Stimulated activated effector memory CD8-positive, alpha-beta T cell treated with anti-CD3 and anti-CD28 coated beads, Interleukin-12 subunit alpha, Interleukin-12 subunit beta, amount 100 ng/mL, for 72 hours (primary cell): ENCODE data around the gene HOTAIR.

Source experiments
- ATAC-seq: fragments of 150-1000 bp; cut with Tn5 transposase; 2 replicates; pipeline ENCODE4 v1.10.0; 2021
- DNase-seq, 2 donors: peaks; one replicate each; pipeline ENCODE4 v3.0.0; 2021 to 2022; ENCODE audit warnings: low spot score in 2 of 2
- H3K27ac Mint-ChIP-seq: one replicate; pipeline ENCODE4 v1.8.0; 2022; ENCODE audit warnings: mild to moderate bottlenecking, mixed read lengths
- H3K36me3 Mint-ChIP-seq: one replicate; pipeline ENCODE4 v1.8.0; 2022; ENCODE audit warnings: mild to moderate bottlenecking, mixed read lengths
- H3K4me1 Mint-ChIP-seq: one replicate; pipeline ENCODE4 v1.8.0; 2022; ENCODE audit warnings: mixed read lengths
- H3K4me3 Mint-ChIP-seq: one replicate; pipeline ENCODE4 v1.8.0; 2022; ENCODE audit warnings: mild to moderate bottlenecking, mixed read lengths
- H3K9me3 Mint-ChIP-seq: one replicate; pipeline ENCODE4 v1.8.0; 2022; ENCODE audit warnings: mixed read lengths

The HOTAIR gene

DNA sequence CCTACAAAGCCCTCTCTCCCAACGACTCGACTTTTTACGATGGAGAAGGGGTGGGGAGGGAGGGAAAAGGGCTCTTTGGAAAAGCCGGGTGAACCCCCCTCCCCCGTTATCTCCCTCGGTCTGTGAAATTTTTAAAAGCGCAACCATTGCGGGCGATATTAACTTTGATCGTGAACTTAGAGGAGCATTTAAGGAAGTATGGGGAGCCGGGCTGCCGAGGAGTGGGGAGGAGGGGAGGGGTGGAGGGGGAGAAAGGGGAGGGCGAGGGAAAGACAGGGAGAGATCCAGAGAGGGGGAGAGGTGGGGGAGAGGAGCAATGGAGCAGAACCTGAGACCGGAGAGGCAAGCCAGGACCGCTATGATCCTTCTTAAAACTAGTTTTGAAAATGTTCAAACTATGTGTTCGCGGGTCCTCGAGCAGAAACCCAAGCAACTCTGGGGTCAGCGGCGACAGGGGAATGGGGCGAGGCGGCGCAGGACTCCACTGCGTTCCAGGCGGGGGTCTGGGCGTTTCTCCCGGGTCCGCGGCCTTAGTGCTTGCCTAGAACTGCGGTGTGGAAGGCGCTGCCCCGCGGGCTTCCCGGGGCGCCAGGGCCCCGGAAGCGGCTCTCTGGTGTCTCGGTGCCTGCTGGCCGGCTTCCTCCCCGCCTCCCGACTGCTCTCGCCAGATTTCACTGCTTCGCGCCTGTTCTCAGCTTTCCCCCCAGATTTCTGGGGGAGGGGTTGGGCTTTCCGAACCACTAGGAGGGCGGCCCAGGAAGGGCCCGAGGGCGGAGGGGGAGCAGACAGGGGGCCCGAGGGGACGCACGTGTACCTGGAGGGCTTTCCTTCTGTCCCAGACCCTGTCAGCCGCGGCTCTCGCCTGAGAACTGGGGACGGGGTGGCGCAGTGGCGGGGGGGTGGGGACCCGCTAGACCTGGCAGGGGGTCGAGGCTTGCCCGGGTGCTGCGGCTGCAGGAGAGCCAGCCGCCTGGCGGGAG is at the start of gene HOTAIR:
Gene HOTAIR, minus strand, starts transcription at position 871 of the 980 bp plus-strand sequence.
- Mint-ChIP-seq H3K4me1 (peaks cover 32% of the 10 kb centered on the region), H3K4me3 (peak within 1 kb of the TSS; percentile 67), H3K9me3 (no peaks in the 10 kb centered on the region), H3K27ac (no peak within 1 kb of the TSS), H3K36me3 (no peaks in the 10 kb centered on the region)
- ATAC-seq = peak; percentile 74
- DNase-seq = no peak

DNA sequence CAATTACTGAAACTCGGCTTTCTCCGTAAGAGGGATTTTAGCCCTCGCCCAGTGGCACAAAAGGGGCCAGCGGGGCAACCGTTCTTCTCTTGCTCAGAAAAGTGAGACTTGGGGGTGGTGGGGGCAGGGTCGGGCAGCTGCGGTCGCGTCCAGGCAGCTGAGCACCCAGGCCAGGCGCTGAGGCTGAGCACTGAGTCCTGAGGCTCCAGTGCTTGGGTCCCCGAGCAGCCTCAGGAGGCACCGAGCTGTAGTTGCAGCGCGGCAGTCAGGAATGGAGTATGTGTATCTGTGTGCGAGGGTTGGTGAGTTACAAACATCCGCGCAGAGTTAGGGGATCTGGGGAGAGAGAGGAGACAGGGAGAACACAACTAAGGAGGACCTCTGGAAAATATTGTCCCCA is 49.4 kb upstream of the HOTAIR start:
- no peaks in the 10 kb centered on the region for H3K9me3 Mint-ChIP-seq
- H3K4me1 Mint-ChIP-seq = peaks cover 24% of the 10 kb centered on the region
- peaks cover 6% of the 10 kb centered on the region for H3K36me3 Mint-ChIP-seq
- no peak for DNase-seq
- H3K27ac Mint-ChIP-seq = no peak overlapping the region
- no peak for ATAC-seq
- H3K4me3 Mint-ChIP-seq = no peak overlapping the region

GRCh38 chr12:54022960-54023884 is 48.5 kb upstream of the HOTAIR start:
- Mint-ChIP-seq H3K36me3 (peaks cover 6% of the 10 kb centered on the region), H3K27ac (no peak overlapping the region), H3K4me3 (no peak overlapping the region), H3K9me3 (no peaks in the 10 kb centered on the region), H3K4me1 (peaks cover 25% of the 10 kb centered on the region)
- ATAC-seq (no peak), DNase-seq (no peak)

DNA sequence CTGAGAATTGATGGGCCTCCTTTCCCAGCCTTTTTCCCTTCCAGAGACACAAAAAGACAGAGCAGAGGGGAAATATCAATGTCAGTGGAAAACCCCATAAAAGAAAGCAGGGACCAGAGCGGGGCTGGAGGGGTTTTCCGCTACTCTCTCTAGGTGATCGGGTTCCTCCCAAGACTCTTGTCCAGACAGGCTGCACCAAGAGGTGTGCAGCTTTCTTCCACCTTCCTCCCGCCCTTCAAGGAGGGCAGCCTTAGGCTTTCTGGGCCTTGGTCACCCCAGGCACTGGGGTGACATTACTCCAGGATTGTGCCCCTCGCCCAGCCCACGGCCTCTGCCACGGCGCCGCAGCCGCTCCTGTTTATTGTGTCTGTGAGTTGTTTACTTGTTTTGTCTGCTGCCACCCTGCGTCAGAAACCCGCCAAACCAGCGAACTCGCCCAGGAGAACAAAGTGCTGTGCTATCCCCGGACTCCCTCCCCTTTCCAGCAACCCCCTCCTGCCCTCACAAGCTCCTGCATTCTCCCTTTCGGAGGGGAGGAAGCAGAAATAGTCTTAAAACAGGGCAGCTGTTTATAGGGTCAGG is 46.8 kb upstream of the HOTAIR start:
- Mint-ChIP-seq H3K9me3 (no peaks in the 10 kb centered on the region), H3K27ac (no peak overlapping the region), H3K36me3 (no peaks in the 10 kb centered on the region), H3K4me3 (no peak overlapping the region), H3K4me1 (peaks cover 33% of the 10 kb centered on the region)
- DNase-seq (no peak), ATAC-seq (no peak)

- ATAC-seq (no peak), DNase-seq (no peak)
- Mint-ChIP-seq H3K27ac (no peak overlapping the region), H3K9me3 (no peaks in the 10 kb centered on the region), H3K4me1 (peaks cover 29% of the 10 kb centered on the region), H3K36me3 (no peaks in the 10 kb centered on the region), H3K4me3 (no peak overlapping the region)
Observed at GRCh38 chr12:54020591-54021405, 46.0 kb upstream of the HOTAIR start.

DNA sequence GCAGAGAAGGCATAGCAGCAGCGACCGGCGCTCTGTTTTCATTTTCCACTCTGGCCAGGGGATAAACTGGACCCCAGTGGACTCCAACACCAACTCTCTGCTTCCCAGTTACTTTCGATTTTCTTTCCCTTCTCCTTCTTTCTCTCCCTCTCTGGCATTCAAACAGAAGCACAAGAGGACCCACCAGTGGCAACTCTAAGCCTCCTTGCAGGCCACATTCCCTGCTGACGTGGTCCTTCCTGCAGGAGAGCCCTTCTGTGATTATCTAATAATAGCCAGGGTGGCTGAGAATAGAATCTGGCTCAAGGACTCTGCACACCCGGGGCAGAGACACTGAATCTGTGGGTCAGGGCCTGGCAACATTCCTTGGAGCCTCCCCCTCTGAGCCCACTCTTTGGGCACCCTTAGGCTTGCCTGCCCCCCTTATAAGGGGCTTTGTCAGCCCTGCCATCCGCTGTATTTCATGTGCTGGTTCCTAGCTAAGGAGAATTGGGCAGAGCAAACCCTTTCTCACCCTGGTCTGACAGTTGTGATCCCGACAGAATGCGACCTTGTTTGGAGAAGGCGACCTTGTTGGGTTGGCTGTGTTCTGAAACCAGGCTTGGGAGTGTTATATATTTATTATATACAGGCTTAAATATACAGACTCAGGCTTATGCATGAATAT is 45.3 kb upstream of the HOTAIR start:
- Mint-ChIP-seq H3K4me3 (no peak overlapping the region), H3K27ac (no peak overlapping the region), H3K36me3 (no peaks in the 10 kb centered on the region), H3K4me1 (peaks cover 30% of the 10 kb centered on the region), H3K9me3 (no peaks in the 10 kb centered on the region)
- ATAC-seq (no peak), DNase-seq (no peak)

DNA sequence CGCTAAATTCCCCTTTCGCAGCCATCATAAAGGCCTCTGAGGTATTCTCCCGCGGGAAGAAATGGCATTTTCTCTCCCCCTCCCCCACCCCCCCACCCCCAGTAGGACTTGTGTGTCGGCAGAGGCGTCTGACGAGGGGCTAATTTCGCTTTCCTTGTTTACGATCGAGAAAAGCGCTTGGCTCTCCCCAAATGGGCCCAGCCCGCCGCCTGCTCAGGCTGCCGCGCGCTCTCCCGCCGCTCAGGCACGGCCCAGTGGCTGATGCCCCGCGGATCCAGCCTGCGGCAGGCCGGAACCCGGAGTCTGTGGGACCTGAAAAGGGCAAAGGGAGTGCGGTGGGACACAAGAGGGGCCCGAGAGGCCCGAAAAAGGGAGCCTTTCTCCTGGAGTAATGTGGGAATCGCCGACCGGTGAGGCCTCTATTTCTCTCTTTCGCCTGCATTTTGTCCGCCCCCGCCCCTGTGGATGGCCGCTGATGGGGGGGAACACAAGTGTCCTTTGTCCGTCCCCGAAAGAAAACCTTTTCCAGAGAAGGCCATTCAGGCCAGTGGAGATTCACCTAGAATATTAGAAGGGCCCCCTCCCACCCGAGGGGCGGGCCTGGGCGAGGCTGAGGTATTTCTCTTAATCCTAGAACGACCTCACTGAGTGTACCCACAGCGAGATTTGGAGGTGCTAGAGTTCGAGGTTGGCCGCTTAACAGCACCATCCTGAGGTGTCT is 44.5 kb upstream of the HOTAIR start:
- no peak for ATAC-seq
- Mint-ChIP-seq H3K4me1 (peaks cover 38% of the 10 kb centered on the region), H3K27ac (no peak overlapping the region), H3K36me3 (no peaks in the 10 kb centered on the region), H3K9me3 (no peaks in the 10 kb centered on the region), H3K4me3 (no peak overlapping the region)
- DNase-seq = no peak

- Mint-ChIP-seq H3K27ac (peak overlapping the region; percentile 87), H3K36me3 (peaks cover 6% of the 10 kb centered on the region), H3K4me1 (peaks cover 42% of the 10 kb centered on the region), H3K9me3 (no peaks in the 10 kb centered on the region), H3K4me3 (peak overlapping the region; percentile 84)
- DNase-seq (no peak), ATAC-seq (no peak)
Observed at GRCh38 chr12:54018468-54018984, 43.8 kb upstream of the HOTAIR start.

DNA sequence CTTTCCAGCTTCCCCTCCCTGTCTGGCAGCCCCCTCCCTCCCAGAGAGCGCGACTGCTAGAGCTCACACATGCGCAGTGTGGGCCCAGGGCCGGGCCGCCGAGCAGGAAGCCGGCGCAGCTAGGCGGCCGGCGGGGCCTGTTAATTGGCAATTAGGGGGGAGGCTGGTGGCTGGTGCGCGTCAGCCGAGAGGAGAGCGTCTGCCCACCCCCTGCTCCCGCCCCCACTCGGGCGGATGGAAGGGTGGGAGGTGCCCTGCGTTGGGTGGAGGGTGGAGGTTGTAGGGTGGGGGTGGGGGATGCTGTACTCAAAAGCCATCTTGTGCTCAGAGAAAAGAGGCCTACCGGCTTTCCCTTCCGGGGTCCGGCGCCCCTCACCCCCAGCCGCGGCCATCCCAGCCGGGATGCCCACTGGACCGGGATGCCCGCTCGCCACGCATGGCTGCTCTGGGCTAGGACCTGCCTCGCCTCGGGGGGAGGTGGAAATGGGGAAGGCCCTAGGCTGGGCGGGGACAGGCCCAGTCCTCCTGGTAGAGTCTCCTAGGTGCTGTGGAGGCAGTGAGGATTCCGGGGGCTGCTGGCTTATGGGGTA is 43.2 kb upstream of the HOTAIR start:
- peak overlapping the region; percentile 87 for H3K27ac Mint-ChIP-seq
- no peaks in the 10 kb centered on the region for H3K9me3 Mint-ChIP-seq
- H3K4me1 Mint-ChIP-seq = peaks cover 42% of the 10 kb centered on the region
- peak overlapping the region; percentile 84 for H3K4me3 Mint-ChIP-seq
- ATAC-seq (peak; percentile 90), DNase-seq (peak; percentile 57 to 87)
- peaks cover 6% of the 10 kb centered on the region for H3K36me3 Mint-ChIP-seq

- Mint-ChIP-seq H3K4me1 (peaks cover 42% of the 10 kb centered on the region), H3K9me3 (no peaks in the 10 kb centered on the region)
- DNase-seq = no peak
Observed at GRCh38 chr12:54017027-54017788, 42.5 kb upstream of the HOTAIR start.

DNA sequence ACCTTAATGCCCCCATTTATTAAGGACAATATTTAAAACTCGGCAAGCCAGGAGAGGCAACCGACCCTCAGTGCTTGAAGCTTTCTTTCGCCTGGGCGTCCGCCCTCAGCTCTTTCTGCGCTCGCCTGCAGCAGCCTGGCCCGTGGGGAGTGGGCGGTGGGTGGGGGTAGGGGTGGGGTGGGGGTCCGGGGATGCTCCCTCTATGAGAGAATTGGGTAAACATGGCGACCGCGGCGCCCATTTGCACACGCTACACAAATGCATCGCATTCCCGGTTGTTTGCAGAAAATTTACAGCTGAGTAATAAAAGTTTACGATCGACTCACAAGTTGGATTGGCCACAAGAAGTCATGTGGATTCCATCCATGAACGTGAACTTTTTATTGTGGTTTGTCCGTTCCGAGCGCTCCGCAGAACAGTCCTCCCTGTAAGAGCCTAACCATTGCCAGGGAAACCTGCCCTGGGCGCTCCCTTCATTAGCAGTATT is 41.8 kb upstream of the HOTAIR start:
- Mint-ChIP-seq H3K27ac (no peak overlapping the region), H3K9me3 (no peaks in the 10 kb centered on the region), H3K36me3 (peaks cover 6% of the 10 kb centered on the region), H3K4me1 (peaks cover 43% of the 10 kb centered on the region), H3K4me3 (peak overlapping the region; percentile 84)
- ATAC-seq = no peak
- DNase-seq = no peak

More at GRCh38 chr12:54017027-54017788, 42.5 kb upstream of the HOTAIR start:
- peaks cover 6% of the 10 kb centered on the region for H3K36me3 Mint-ChIP-seq
- H3K4me3 Mint-ChIP-seq = peak overlapping the region; percentile 84
- ATAC-seq = peak; percentile 64
- peak overlapping the region; percentile 87 for H3K27ac Mint-ChIP-seq

DNA sequence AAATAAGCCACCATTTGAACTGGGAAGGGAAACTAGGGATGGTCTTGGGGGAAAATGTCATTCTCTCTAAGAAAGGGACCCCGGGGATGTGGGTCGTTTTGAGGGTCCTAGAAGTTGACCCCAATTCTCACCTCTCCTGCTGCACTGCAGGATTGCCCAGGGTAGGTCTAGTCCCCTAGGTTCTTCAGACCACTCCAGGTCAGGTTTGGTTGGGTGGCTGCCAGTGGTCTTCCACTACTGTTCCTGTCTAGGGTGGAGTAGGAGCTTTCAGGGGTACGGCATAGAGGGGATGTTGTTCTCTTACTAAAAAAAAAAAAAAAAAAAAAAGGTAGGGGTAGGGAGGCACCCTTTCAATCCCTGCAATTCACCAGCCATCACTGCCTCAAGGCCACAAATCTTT is 41.3 kb upstream of the HOTAIR start:
- H3K36me3 Mint-ChIP-seq = peaks cover 6% of the 10 kb centered on the region
- no peaks in the 10 kb centered on the region for H3K9me3 Mint-ChIP-seq
- H3K27ac Mint-ChIP-seq = no peak overlapping the region
- no peak for DNase-seq
- ATAC-seq = no peak
- peaks cover 45% of the 10 kb centered on the region for H3K4me1 Mint-ChIP-seq
- H3K4me3 Mint-ChIP-seq = peak overlapping the region; percentile 84
